Choroid plexus epithelial cell (primary cell): ENCODE results near the gene CHRNA7.

Source experiments
- DNase-seq: peaks from one replicate; pipeline ENCODE4 v3.0.0-alpha.2; 2010; ENCODE audit warnings: low read depth
- H3K4me3 ChIP-seq: 2 replicates; pipeline ENCODE4 v1.5.1; 2011; ENCODE audit warnings: low read depth, mild to moderate bottlenecking, control low read depth, low read length, moderate library complexity
- TF ChIP-seq, protein P1 (sequence below): conservative IDR thresholded peaks from 2 replicates; pipeline ENCODE4 v1.5.1; 2011; ENCODE audit warnings: low read depth, mild to moderate bottlenecking, control low read depth, inconsistent platforms, low read length, moderate library complexity

The CHRNA7 gene

DNA sequence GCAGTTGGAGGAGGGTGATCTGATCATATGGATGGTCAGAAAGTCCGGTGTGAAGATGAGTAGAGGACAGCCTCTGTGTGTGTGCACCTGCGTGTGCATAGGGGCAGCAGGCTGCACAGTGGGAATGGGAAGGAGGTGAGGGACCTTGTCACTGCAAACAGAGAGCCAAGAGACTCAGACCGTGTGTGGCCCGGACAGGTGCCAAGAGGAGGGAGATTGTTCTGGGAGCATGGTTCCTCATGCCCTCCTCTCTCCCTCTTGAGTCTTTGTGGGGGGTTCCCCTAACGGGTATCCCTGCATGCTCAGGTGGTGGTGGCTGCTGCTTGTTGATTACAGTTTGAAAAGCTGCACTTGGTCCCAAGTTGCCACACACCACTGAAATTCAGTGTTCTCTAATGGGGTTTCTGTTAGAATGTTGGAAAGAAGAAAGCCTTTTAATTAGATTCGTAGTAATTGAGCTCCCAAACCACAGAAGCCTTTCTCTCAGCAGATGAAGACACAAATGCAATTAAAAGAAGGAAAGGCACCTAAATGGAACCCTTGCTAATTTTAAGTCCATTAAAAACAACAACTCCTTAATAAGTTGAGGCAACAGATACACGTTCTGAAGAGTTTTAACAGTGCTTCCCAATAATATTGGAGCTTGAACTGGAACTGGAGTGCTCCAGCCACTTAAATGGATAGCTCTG lies 68.9 kb downstream of the CHRNA7 start:
- TF ChIP-seq, protein P1, sequence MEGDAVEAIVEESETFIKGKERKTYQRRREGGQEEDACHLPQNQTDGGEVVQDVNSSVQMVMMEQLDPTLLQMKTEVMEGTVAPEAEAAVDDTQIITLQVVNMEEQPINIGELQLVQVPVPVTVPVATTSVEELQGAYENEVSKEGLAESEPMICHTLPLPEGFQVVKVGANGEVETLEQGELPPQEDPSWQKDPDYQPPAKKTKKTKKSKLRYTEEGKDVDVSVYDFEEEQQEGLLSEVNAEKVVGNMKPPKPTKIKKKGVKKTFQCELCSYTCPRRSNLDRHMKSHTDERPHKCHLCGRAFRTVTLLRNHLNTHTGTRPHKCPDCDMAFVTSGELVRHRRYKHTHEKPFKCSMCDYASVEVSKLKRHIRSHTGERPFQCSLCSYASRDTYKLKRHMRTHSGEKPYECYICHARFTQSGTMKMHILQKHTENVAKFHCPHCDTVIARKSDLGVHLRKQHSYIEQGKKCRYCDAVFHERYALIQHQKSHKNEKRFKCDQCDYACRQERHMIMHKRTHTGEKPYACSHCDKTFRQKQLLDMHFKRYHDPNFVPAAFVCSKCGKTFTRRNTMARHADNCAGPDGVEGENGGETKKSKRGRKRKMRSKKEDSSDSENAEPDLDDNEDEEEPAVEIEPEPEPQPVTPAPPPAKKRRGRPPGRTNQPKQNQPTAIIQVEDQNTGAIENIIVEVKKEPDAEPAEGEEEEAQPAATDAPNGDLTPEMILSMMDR = no peak
- no peak for DNase-seq
- H3K4me3 ChIP-seq = no peak overlapping the region

GRCh38 chr15:32099956-32100684 lies 69.8 kb downstream of the CHRNA7 start:
- TF ChIP-seq, protein P1 = no peak
- no peak for DNase-seq

DNA sequence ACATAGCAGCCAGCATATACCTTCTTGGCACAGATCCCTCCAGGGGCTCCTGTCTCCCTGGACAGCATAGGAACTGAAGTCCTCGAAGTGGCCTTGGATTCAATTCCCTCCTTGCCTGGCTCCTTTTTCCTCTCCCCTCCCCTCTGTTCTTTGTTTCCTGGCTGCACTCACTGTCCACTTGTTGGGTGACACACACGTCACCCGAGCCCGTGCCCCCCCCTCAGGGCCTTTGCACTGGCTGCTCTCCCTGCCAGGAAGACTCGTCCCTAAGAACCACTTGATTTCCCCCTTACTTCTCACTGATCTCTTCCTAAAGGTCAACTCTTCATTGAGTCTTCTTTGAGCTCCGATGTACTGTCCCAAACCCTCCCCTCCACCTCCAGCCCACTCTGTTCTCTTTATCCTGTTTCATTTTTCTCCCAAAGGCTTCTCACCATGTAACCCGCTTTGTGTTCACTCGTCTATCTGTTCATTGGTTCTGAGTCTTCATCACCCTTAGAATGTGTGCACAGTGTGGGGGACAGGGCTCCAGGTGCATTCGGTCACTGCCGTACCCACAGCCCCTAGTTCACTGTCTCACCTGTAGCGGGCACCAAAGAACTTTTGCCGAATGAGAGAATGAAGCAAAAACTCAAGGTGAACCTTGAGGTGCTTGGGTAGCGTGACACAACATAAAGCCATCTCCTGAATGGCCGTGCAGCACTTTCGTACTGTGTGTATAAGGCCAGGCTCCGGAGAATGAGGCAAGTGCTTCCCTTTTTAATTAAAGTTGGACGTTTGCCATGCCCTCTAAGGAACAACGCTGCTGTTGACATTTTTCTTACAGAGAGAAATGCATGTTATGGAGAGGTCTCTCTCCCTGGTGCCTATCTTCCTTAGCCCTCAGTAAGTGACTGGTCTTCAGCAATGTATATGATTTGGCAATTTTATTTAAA lies 74.0 kb downstream of the CHRNA7 start:
- H3K4me3 ChIP-seq = no peak overlapping the region
- TF ChIP-seq, protein P1 = no peak

More at GRCh38 chr15:32099956-32100684, 69.8 kb downstream of the CHRNA7 start:
- H3K4me3 ChIP-seq = no peak overlapping the region

DNA sequence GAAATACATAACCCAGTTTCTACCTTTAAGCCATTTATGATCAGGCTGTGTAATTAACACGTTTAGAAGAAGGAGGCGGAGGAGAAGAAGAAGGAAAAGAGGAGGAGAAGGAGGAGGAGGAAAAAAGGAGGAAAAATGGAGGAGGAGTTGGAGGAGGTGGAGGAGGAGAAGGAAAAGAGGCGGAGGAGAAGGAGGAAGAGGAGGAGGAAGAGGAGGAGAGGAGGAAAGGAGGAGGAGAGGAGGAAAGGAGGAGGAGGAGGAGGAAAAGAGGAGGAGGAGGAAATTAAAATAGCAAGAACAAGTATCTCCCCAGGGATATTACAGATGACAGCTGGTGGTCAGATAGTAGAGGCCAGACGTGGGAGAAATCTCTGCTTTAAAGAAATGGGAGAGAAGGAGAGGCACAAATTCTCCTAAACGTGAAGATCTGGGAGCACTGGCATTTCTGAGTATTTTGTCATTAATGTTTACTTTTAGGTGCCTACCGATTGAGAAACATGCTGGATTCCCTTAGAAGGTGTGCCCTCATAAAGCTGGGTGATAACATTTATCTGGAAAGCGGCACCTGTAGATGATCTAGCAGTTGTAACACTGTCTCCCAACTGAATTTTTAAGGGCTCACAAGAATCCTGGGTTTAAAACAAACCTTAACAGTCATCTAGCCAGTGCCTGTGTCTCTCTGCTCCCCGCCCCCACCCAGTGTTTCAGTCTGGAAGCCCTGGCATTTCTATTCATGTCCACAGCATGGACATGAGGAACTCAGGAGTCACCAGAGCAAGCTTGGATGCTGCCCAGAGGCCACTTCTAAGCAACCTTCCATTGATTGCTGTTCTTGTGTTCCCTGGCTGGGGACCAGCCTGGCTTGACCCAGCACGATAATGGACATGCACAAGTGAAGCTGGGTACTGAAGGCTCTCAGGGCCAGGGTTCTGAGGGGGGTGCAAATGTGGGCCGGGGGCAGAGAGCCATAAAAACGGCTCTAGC lies 75.2 kb downstream of the CHRNA7 start:
- no peak for DNase-seq
- TF ChIP-seq, protein P1 = no peak

More for the DNA sequence above, 74.0 kb downstream of the CHRNA7 start:
- DNase-seq = no peak

DNA sequence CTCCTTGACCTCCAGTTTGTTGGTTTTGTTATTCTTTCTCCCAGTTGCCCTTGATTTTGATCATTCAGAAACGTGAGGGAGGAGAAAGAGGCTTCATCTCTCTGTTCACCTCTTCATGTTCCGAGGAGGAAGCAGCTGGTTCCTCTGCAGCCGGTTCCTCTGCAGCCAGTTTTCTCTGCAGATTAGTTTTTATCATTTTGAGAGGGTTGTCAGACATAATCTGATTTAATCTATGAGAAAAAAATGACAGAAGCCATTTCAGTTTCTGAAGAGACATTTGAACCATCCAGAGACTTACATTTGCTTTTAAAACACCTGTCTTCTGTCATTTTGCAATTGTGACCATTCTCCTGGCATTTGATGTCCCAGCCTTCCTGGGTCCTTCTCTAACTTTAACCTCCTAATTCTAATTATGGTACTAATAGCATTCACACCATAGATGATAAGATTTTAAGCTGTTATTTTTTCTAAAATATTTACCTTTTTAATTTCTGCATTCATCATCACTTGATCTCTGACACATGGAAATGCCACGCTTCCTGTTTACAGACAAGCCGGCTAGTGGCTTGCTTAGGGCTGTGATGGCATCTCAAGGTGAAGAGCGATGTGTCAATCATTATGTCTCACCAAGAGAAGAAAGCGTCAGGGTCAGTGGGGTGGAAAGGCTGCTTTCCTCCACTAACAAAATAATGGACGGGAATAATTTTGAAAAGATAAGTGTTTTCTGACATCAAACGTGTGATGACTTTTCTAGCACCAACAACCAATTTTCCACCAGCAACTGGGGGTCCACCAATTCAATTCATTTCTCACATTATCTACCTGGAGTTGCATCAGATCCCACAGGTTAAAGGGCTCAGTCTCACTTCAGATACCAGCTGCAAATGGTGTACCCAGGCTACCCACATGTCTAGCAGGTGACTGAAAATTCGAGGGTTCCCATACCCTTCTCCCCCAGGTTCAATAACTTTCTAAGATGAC lies 76.4 kb downstream of the CHRNA7 start:
- DNase-seq = no peak
- TF ChIP-seq, protein P1 = no peak
- no peak overlapping the region for H3K4me3 ChIP-seq

More for the DNA sequence above, 75.2 kb downstream of the CHRNA7 start:
- no peak overlapping the region for H3K4me3 ChIP-seq
